Hypothalamus (tissue), 51 donors: ENCODE data around the gene YTHDC2.

ENCODE experiments used
- DNase-seq, 51 donors: peaks; one replicate each; lab custom pipeline; 2025; lab: John Stamatoyannopoulos, UW

YTHDC2 gene

DNA sequence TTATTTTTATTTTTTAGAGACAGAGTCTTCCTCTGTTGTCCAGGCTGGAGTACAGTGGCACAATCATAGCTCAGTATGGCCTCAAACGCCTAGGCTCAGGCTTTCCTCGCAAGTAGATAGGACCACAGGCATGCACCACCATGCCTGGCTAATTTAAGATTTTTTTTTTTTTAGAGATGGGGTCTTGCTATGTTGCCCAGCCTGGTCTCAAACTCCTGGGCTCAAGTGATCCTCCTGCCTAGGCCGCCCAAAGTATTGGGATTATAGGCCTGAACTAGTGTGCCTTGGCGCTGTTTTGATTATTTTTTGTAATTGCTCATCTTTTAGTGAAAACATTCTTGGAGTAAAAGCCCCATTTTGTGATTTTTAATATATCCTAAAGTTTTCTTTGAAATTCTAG is 5.4 kb downstream of the YTHDC2 start:
- DNase-seq = no peak

DNA sequence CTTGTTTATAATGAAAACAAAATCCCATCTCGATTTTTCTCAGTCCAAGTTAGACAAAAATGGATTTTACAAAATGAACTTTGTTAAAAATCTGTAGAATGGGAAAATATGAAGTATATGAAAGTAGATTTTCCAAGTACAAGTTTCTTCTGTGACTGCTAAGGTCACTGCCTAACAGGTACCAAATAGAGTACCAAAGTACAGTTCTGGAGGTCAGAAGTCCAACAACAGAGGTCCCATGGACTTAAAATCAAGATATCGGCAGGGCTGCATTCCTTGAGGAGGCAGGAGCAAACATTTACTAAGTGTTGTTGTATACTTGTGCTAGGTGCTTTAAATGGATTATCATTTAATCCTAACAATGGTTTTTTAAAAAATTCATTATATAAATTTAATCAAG is 5.9 kb downstream of the YTHDC2 start:
- DNase-seq = no peak

DNA sequence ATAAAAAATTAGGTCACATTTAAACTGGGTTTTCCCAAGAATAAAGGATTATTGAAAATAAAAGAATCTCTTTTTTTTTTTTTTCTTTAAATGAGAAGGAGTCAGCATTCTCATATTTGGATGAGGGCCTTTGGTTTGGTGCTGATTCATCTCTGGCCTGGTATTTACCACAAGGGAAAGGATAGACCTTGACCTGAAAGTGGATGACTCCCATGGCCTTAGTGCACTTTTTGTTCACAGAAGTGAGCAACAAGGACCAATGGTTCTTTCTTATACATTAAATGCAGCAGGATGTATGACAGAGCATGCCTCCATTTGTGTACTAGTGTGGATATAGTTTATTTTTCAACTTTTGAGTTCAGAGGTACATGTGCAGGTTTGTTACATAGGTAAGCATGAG is 6.9 kb downstream of the YTHDC2 start:
- no peak for DNase-seq

DNA sequence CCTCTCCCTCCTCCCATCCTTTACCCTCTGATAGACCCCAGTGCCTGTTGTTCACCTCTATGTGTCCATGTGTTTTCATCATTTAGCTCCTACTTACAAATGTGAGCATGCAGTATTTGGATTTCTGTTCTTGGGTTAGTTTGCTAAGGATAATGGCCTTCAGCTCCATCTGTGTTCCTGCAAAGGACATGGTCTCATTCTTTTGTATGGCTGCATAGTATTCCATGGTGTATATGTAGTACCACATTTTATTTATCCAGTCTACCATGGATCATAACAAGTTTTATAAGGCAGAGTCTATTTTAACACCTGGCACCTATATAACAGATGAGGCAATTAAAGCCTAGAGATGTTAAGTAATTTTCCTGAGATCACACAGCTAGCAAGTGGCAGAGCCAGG is 7.4 kb downstream of the YTHDC2 start:
- no peak for DNase-seq

DNA sequence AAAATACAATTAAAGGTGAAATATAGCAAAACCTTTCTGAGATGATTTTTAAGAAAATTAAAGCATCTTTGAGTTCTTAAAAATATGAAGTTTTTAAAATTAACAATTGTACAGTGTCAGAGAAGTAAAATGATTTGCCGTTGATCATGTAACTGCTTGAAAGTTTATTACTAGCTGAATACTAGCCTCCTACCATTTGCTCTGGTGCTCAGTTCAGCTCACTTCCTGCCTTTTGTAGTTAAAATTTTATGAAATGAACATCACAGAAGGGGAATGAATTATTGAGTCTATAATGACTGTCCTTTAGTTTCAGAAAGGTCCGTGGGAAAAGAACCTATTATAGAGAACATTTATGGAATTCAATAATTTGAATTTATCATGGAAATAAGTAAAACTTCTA is 9.7 kb downstream of the YTHDC2 start:
- no peak for DNase-seq

DNA sequence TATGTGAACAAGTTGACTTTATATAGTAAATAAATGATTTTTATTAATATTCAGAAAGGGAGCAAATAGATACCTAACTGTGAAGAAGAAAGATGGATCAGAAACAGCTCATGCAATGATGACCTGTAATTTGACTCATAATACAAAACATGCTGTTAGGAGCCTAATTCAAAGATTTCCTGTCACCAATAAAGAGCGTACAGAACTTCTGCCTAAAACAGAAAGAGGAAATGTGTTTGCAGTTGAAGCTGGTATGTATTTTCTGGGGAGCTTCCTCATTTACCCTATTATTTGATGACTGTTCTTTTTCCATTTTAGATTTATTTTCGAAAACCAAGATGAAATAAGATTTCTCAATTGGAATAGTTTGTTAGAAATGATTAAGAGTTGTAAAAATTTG is 11.4 kb downstream of the YTHDC2 start:
- DNase-seq = no peak

DNA sequence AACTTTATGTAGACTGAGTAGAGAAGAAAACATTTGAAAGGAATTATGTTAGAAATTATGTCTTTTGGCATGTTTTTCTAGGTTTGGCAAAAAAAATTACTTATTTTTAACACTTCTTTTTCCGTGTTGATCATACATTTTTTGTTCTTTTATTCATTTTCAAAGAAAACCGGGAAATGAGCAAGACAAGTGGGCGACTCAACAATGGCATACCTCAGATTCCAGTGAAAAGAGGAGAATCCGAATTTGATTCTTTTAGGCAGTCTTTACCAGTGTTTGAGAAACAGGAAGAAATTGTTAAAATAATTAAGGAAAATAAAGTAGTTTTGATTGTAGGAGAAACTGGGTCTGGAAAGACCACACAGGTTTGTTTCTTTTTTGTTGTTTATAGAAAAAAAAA is 12.9 kb downstream of the YTHDC2 start:
- no peak for DNase-seq

DNA sequence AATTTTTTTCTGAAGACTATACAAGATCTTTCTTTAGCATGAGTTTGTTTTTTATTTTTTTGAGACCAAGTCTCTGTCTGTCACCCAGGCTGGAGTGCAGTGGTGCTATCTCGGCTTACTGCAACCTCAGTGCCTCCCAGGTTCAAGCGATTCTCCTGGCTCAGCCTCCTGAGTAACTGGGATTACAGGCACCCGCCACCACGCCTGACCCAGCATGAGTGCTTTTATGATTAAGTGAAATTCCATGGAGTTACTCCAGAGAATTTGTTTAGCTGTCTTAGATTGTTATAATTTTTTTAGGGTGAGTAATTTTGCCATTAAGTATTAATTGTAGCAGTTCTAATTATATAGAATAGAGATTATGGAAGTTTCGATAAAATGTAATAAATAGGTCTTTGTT is 14.3 kb downstream of the YTHDC2 start:
- DNase-seq = no peak

DNA sequence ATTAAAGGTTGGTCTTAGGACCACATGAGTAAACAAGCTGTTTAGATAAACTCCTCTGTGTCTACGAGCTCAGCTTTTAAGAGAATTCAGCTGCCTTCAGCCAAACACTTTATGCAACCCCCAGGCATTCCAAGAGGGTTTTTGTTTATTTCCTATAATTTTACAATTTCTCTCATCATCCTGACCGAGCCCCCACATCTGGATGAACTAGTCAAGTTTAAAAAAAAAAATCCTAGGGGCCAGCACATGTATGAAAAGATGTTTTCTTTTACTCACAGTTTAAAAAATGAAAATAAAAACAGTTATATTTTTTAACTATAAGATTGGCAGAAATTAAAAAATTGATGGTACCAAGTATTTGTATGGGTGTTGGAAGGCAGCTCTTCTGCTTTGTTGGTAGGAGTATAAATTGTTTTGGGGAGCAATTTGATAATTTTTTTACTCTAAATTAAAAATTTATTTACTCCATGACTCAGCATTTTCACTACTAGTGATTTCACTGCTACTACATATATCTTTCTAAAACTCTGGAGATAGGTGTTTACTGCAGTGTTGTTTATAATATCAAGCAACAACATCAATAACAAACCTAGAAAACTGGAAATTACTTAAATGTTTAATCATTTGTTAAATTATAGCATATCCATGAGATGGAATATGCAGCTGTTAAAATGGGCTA is 18.1 kb downstream of the YTHDC2 start:
- no peak for DNase-seq

DNA sequence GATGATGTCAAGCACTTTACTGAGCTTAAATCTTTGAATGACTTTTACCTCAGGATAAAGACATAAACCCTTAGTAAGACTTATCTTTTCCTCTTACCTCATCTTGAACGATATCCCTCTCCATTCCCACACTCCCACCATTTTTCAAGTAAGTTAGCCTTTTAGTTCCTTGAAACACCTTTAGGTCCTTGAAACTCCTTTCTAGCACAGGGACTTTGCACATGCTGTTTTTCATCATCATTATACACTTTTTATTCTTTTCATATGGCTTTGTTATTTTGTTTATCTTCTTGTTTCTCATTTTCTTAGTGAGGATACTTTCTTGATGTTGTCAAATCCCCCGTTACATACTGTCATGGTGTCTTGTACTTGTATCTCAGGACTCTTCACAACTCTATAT is 24.8 kb downstream of the YTHDC2 start:
- DNase-seq = no peak

DNA sequence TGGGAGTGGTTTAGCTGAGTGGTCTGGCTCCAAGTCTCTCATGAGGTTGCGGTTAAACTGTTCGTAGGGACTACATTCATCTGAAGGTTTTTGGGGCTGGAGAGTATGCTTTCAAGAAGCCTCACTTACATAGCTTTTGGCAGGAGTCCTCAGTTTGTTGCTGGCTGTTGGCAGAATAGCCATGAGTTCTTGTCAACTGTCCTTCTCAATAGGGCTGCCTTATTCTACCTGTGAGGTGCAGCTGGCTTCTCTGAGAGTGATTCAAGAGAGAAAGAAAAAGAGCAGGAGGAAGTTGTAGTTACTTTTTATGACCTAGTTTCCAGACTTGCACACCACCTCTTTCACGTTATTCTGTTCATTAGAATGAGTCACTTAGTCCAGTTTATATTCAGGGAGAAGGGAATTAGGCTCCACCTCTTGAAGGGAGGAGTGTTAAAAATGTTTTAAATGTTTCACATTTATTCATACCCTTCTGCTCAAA is 33.2 kb downstream of the YTHDC2 start:
- no peak for DNase-seq

DNA sequence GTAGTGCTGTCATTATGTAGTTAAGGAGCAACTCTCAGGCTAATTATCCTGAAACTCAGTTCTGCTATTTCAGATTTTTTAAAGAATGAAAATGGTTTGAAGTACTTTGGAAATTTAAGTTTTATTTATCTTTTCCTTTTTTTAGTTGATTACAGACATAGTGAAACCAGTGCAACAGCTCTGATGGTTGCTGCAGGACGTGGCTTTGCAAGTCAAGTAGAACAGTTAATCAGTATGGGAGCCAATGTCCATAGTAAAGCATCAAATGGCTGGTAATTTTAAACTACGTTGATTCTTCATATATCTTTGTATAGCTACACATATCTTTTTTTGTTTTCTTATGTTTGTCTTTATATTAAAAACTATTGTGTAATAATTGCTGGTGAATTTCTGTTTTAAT is 34.9 kb downstream of the YTHDC2 start:
- no peak for DNase-seq

DNA sequence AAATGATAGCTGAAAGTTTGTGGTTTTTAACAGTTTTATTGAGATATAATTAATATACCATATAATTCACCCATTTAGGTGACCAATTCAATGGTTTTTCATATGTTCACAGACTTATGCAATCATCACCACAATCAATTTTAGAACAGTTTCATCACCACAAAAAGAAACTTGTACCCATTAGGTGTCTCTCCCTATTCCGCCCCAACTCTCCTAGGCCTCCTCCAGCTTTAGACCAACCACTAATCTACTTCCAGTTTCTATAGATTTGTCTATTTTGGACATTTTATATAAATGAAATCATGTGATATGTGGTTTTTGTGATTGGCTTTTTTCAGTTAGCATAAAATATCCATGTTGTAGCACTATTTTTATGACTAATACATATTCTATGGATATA is 38.6 kb downstream of the YTHDC2 start:
- DNase-seq = no peak

DNA sequence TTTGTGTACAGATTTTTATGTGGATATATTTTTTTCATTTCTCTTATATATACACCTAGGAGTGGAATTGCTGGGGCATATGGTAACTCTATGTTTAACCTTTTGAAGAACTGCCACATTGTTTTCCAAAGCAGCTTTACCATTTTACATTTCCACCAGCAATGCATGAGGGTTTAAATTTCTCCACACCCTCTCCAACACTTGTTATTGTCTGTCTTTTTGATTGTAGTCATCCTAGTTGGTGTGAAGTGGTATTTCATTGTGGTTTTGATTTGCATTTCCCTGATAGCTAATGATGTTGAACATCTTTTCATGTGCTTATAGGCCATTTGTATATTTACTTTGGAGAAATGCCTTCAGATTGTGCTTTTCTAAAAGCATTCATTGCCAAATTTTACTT is 39.1 kb downstream of the YTHDC2 start:
- DNase-seq = no peak

DNA sequence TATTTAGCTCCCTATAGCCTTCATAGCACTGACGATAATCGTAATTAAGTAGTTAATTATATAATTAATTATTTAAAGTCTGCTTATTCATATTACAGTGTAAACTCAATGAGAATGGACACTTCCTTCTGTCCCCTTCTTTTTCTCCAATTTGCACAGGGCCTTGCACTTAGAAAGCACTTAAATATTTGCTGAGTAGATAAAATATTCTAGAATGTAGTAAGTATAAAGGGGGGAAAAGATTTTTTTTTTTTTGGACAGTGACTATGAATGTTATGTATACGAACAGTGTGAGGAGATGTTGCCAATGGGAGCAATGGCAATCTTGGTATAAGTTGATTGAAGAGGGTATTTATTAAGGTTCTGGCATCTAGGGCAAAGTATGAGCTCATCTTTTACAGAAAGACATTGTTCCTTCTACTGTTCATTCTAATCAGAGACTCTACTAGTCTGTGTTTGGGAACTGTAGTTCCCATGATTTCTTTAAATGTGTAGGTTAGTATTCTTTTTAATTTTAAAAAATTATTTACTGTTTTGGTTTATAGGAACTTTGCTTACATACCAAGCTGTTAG is 49.4 kb downstream of the YTHDC2 start:
- no peak for DNase-seq

DNA sequence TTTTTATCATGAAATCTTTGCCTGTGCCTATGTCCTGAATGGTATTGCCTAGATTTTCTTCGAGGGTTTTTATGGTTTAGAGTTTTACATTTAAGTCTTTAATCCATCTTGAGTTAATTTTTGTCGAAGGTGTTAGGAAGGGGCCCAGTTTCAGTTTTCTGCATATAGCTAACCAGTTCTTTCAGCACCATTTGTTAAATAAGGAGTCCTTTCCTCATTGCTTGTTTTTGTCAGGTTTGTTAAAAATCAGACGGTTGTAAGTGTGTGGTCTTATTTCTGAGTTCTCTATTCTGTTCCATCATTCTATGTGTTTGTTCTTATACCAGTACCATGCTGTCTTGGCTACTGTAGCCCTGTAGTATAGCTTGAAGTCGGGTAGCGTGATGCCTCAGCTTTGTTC is 55.9 kb downstream of the YTHDC2 start:
- no peak for DNase-seq

DNA sequence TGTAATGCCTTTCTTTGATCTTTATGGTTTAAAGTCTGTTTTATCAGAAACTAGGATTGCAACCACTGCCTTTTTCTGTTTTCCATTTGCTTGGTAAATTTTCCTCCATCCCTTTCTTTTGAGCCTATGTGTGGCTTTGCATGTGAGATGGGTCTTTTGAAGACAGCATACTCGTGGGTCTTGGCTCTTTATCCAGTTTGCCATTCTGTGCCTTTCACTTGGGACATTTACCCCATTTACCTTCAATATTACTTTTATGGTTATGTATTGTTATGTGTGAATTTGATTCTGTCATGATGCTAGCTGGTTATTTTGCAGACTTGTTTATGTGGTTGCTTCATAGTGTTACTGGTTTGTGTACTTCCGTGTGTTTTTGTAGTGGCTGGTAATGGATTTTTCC is 59.2 kb downstream of the YTHDC2 start:
- DNase-seq = no peak

DNA sequence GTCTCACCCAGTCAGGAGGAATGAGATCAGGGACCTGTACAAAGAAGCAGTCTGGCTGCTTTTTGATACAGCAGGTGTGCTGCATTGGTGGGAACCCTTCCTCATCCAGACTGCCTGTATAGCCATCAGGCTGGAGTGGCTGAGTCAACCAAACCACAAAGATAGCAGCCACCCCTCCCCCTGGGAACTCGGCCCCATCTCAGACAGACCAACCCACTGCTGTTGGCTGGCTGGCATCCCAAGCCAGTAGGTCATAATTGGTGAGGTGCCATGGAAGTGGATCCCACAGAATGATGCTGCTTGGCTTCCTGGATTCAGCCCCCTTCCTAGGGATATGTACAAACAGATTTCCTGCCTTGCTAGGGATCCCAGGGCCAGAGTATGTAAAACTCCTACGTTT is 60.9 kb downstream of the YTHDC2 start:
- DNase-seq = peak in 2 of 51 donors; percentile 8 to 16

DNA sequence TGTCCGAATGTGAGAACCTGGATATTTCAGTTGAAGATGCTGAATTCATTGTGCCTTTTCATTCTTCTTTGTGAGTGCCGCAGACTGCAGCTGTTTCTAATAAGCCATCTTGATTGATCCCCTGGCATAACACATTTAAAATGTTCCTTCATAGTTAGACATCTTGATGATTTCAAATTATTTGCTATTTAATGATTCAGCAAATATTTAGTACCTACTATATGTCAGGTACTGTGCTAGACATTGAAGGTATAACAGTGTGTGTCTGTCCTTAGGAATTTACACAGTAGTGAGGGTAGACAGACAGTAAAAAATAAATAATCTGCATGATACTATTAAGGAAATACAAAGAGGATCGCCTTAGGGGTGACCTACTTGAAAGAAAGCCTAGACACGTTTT is 61.6 kb downstream of the YTHDC2 start:
- DNase-seq = no peak

DNA sequence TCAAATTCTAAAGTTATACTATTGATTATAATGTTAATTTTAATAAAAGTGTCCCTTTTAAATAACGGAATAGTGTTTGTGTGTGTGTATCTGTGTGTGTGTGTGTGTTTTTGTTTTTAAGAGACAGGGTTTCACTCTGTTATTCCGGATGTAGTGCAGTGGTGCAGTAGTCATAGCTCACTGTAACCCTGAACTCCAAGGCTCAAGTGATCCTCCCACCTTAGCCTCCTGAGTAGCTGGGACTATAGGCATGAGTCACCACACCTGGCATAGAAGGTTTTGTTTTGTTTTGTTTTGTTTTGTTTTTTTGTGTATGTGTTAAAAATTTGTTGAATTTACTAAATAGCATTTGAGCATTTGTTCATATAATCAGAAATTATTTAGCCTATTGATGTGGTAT is 64.6 kb downstream of the YTHDC2 start:
- DNase-seq = no peak

DNA sequence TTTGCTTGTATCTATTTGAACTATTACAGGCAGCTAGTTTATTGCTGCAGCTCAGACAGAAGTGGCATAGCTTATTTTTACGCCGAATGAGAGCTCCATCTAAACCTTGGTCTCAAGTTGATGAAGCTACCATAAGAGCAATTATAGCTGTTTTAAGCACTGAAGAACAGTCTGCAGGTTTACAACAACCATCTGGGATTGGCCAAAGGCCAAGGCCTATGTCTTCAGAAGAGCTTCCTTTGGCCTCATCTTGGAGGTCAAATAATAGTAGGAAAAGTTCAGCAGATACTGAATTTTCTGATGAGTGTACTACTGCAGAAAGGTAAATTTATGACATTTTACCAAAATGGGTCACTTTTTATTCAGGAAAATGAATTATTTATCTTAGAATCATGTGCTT is 67.9 kb downstream of the YTHDC2 start:
- DNase-seq = no peak

DNA sequence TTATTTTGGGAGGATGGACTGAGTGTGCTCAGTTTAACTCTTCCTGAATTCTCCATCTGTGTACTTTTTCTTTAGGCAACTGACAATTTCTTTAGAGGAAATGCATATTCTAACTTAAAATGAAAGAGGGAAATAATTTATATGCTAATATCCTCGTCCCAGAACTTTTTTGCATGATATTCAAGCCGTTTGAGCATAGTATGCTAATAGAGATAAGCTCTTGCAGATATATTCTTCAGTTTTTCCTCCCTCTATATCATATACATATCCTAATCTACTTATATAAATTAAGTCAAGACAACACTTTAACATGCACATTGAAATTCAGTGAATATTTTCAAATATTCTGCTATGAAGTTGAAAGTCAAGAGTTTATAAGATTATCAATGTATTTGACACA is 84.7 kb downstream of the YTHDC2 start:
- DNase-seq = no peak

DNA sequence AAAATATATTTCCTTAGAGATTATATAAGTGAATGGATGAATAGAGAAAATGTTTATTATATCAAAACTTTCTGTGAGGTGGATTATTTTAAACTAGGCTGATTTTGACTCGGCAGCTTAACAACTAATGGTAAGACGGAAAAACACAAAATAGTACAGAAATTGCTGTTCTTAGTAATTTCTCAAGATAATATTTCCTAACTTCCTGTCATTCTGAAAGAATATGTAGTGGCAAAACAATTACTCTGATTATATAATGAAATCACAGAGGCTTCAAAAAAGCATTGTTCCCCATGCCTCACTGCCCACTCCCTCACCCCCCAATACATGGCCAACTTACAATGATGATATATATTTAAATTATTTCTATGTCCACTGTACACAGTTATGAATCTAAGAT is 85.4 kb downstream of the YTHDC2 start:
- DNase-seq = no peak
